GM10266 (cell line): ENCODE data around the gene YIPF2.

Experiments used
- DNase-seq: peaks from one replicate; pipeline ENCODE4 v3.0.0; 2012; ENCODE audit errors: extremely low spot score
- CTCF ChIP-seq: IDR thresholded peaks from 2 replicates; pipeline ENCODE4 v1.5.1; 2012; ENCODE audit warnings: mild to moderate bottlenecking, low read depth; ENCODE audit not compliant: control insufficient read depth, insufficient read depth; ENCODE audit errors: missing control alignments

The YIPF2 gene

DNA sequence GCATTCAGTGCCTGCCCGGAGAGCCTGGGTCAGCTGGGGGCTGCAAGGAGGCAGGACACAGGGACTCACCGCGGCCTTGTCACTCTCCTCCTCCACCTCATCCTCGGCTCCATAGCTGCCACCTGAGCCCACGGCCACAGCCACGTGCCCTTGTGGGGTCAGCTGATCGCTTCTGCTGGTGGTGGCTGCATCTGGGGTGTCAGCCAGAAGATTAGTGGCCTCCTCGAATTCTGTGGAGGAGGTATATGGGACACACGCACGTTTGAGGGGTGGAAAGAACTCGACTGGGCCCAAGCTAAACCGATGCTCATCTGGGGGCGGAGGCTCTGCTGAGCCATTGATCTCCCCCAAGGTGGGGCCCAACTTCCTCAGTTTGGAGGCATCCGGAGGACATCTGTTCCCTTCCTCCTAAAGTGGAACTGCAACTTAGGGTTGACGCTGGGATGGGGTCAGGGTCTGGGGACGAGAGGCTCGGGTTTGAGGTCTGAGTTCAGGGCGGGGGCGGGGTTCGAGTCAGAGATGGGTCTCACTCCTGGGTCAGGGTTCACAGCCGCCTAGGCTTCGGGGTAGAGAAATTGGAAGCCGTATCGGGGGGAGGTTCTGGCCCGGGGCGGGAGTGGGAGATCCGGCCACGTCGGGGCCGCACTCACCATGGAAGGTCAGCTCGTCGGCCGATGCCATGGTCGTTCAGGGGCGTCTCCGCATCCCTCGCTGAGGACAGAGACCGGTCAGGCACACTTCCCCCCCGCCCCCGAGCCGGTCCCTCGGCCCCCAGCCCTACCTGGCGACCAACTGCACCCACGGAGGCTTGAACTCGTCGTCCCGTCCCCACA, 493 bp downstream of the YIPF2 start:
- no peak for TF ChIP-seq CTCF
- peak; percentile 53 for DNase-seq

GRCh38 chr19:10924597-10924996, 3.8 kb downstream of the YIPF2 start:
- no peak for DNase-seq
- no peak for TF ChIP-seq CTCF

DNA sequence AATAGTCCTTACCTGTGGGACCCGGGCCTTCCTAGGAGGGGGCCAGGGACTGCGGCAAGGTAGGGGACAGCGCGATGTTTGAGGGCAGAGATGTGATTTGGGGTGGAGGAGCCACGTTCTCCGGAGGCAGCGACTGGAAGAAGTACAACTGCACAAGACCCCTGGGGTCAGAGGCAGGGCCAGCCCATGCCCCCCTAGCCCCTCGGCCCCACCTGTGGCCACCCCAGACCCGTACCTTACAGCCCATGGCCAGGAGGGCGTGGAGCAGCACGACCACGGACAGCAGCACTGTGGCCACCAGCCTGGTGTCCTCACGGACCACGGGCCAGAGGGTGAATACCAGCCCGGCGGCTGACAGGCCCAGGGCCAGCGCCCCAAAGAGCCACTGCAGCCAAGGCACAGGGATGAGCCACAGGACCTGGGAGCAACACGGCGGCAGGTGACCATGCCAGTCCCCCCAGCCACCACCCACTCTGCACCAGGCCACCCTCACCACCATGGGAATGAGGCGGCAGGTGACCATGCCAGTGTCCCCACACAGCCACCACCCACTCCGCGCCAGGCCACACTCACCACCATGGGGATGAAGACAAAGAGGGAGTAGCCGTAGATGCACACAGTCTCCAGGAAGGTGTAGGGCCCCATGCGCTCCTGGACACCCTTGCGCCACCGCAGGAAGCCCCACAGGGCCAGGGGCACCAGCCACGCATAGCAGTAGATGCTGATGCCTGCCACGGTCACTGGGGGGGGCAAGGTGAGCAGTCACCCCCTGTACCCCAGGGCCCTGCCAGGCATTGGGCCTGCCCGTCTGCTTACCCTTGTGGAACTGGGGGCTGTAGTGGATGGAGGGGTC, 5.0 kb downstream of the YIPF2 start:
- no peak for DNase-seq
- TF ChIP-seq CTCF = no peak

- no peak for DNase-seq
- no peak for TF ChIP-seq CTCF
These were observed 5.8 kb downstream of the YIPF2 start for GRCh38 chr19:10922638-10923014.

DNA sequence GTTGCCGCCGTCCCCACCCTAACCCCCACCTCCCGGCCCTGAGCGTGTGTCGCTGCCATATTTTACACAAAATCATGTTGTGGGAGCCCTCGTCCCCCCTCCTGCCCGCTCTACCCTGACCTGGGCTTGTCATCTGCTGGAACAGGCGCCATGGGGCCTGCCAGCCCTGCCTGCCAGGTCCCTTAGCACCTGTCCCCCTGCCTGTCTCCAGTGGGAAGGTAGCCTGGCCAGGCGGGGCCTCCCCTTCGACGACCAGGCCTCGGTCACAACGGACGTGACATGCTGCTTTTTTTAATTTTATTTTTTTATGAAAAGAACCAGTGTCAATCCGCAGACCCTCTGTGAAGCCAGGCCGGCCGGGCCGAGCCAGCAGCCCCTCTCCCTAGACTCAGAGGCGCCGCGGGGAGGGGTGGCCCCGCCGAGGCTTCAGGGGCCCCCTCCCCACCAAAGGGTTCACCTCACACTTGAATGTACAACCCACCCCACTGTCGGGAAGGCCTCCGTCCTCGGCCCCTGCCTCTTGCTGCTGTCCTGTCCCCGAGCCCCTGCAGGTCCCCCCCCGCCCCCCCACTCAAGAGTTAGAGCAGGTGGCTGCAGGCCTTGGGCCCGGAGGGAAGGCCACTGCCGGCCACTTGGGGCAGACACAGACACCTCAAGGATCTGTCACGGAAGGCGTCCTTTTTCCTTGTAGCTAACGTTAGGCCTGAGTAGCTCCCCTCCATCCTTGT, 6.4 kb downstream of the YIPF2 start:
- DNase-seq = no peak
- TF ChIP-seq CTCF = no peak

- TF ChIP-seq CTCF = no peak
- no peak for DNase-seq
These were observed 7.1 kb downstream of the YIPF2 start for GRCh38 chr19:10921199-10921909.
